ENCODE measurements around the gene HAUS7.

- TF ChIP-seq ELF4 (IDR thresholded peaks at IDR 0.05) = no peak
- no peak for TF ChIP-seq FOXA1 (IDR thresholded peaks at IDR 0.05)
Observed at GRCh38 chrX:153469811-153470410, 465 bp downstream of the HAUS7 start.

Measured in HEK293T (cell line).